Activated CD8-positive, alpha-beta memory T cell treated with anti-CD3 and anti-CD28 coated beads, Interleukin-2, amount 50 U/mL, for 24 hours (primary cell): Measurements from ENCODE around the gene ZNF628.
"Not testable (repeated sequence)": the region's sequence is repeated elsewhere in the genome, so short reads cannot be mapped to it uniquely, and the experiment has no call there.

ENCODE experiments used
- DNase-seq: peaks from one replicate; pipeline ENCODE4 v3.0.0-alpha.2; 2020; ENCODE audit errors: extremely low read depth

Gene ZNF628

GRCh38 chr19:55484593-55485438 is 8.4 kb downstream of the ZNF628 start, which contains the start of gene NAT14:
NAT14 (plus strand) TSS chr19:55485188; CDS start chr19:55485709, 521 bp downstream.
- no peak for DNase-seq

DNA sequence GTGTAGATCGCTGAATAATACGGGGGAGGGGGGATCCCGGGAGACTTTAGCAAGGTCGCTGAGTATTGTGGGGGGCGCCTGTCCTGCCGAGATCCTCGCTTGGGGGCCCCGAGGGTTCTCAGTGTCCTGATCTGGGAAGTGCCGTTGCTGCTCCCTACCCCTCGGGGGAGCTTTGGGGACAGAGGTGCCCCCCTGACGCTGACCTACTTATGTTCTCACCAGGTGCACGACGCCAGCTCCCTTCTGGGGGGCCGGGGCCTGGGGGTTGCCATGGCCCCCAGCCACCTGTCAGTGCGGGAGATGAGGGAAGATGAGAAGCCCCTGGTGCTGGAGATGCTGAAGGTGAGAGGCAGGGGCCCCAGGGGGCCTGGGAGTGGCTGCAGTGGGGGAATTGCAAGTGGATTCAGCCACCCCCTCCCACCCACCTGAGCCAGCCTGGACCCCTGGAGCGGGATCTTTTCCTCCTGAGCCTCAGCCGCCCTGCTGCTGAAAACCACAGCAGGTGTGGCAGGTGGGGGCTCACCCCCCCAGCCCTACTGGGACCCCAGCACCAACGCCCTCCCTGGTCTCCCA is 9.1 kb downstream of the ZNF628 start:
- DNase-seq: no peak

DNA sequence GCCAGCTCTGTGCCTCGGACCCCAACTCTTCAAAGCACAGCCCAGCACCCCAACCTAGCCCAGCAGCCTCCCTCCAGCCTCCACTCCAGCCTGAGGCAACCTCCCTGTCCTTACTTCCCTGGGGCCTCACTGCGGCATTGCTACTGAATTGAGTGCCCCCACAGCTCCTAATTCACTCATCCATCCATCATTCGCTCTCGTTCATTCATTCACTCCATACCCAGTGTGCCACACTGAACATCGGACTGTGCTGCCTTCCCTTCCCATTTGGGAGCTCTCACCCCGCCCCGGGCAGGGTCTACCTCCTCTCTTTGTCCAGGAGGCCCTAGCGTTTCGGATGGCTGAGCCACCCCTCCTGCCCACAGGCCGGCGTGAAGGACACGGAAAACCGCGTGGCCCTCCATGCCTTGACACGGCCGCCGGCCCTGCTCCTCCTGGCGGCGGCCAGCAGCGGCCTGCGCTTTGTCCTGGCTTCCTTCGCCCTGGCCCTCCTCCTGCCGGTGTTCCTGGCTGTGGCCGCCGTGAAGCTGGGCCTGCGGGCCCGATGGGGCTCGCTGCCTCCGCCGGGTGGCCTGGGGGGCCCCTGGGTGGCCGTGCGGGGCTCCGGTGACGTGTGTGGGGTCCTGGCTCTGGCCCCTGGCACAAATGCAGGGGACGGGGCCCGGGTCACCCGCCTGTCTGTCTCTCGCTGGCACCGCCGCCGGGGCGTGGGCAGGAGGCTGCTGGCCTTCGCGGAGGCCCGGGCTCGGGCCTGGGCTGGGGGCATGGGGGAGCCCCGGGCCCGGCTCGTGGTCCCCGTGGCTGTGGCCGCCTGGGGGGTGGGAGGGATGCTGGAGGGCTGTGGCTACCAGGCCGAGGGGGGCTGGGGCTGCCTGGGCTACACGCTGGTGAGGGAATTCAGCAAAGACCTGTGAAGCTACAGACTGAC is 9.9 kb downstream of the ZNF628 start:
- DNase-seq: no peak

DNA sequence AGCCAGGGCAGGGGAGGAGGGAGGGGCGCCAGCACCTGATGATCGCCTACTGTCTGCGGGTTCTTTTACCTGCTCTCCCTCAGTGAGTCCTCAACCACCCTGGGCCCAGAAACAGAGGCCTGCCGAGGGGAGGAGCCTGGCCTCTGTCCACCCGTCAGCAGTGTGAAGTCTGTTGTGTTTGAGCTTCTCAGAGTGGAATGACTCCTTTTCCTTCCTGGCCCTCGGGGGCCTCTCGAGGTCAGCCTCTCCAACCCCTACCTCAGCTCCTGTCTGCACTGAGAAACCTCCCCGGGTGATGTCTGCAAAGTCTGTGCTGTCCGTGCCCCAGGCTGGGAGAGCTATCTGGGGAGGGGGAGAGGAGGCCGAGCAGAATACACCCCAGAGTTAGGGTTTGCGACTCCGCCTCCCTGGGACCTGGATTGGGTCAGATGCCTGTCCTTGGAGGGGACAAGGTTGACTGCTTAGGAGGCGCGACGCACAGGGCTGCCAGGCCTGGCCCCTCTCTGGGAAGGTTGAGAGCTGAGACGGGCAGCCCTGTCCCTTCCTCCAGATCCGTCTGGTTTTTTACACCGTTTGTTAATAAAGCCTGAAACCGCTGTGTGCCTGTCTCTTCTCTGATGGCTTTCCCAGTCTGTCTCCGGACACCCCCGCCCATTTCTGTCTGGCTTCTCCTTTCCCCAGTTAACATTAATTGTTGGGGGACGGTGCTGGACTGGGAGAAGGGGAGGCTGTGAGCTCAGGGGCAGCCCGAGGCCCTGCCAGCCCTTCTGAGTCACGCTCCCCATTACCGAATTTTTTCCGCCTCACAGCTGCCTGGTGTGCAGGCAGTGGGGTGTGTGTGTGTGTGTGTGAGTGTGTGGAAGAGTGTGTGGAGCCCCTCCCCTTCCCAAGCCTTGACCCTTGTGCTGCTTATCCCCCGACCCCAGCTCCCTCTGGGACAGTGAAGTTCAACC is 10.8 kb downstream of the ZNF628 start:
- no peak for DNase-seq

DNA sequence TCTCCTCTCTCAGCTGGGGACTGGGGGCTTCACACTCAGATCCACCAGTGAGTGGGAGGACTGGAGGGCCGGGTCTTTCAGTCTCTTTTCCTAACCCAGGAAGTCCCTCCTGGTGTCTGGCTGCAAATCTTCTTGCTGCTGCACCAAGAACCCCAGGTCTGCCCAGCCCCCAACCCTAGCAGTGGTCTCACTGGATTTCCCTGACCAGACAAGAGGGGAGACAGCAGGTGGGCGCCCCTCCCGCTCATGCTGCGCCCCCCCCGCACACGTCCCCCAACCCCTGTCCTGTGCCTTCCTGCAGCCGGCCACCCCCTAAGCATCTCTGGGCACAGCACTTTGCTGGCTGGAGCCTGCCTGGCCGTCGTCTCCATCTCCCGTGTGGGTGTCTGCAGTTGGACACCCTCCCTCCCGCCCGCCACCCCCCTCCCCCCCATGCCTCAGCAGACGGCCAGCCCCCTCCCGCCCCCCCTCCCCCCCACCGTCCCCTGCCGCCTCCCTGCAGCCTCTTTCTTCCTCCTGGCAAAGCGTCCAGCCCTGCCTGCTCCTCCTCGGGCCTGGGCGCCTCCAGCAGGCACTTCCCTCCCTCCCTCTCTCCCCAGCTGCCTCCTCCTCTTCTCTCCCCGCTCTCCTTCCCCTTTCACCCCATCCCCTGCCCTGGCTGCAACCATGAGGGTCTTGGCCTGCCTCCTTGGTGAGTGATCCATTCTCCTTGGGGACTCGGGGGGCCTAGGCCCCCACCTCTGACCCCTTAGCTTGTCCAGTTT is 11.7 kb downstream of the ZNF628 start, which contains the start of gene SSC5D:
Gene SSC5D, plus strand, starts transcription at position 513 of the 764 bp plus-strand sequence. Its CDS starts 154 bp downstream, at position 667.
- DNase-seq: no peak

DNA sequence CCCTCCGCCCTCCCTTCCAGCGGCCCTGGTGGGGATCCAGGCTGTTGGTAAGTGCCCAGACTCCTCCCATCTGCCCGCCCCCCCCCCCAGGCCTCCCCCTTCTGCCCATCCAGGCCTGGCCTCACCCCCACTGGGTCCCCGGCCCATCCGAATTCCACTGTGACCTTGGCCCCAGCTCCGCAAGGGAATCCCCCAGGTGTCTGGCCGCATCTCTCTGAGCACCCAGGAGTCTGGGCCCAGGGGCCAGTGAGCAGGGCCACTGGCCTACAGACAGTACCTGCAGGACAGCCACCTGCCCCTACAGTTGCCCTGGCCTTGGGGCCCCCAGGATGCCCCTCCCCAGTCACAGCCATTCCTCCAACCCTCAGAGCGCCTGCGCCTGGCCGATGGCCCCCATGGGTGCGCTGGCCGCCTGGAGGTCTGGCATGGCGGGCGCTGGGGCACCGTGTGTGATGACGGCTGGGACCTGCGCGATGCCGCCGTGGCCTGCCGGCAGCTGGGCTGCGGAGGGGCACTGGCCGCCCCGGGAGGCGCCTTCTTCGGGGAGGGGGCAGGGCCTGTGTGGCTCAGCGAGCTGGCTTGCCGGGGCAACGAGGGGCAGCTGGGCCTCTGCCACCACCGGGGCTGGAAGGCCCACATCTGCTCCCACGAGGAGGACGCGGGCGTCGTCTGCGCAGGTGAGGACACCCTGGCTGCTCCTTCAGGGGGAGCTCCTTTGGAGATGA is 12.7 kb downstream of the ZNF628 start:
- no peak for DNase-seq

DNA sequence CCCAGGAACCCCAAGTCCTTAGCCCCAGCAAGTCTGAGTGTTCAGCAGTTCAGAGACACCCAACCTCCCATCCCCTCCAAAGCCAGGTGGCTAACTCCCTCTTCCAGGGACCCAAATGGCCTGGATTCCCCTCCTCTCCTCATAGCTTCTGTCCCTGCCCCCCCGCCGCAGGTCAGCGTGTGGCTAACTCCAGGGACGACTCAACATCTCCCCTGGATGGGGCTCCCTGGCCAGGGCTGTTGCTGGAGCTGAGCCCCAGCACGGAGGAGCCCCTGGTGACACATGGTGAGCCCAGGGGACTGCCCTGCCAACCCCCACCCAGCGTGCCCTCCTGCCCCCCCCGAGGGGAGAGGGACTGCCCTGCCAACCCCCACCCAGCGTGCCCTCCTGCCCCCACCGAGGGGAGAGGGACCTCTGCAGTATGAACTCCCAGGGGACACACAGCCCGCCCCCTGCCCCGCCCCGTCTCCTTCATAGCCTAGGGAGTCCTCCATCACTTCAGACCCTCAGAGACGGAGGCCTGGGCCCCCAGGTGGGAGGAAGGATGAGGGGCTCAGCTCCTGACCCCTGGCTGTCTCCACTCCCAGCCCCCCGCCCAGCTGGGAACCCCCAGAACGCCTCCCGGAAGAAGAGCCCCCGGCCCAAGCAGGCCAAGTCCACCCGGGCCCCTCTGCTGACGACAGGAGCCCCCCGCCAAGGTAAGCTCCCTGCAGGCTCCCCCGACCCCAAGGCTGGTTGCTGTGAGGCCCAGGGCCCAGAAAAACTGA is 13.5 kb downstream of the ZNF628 start:
- no peak for DNase-seq

DNA sequence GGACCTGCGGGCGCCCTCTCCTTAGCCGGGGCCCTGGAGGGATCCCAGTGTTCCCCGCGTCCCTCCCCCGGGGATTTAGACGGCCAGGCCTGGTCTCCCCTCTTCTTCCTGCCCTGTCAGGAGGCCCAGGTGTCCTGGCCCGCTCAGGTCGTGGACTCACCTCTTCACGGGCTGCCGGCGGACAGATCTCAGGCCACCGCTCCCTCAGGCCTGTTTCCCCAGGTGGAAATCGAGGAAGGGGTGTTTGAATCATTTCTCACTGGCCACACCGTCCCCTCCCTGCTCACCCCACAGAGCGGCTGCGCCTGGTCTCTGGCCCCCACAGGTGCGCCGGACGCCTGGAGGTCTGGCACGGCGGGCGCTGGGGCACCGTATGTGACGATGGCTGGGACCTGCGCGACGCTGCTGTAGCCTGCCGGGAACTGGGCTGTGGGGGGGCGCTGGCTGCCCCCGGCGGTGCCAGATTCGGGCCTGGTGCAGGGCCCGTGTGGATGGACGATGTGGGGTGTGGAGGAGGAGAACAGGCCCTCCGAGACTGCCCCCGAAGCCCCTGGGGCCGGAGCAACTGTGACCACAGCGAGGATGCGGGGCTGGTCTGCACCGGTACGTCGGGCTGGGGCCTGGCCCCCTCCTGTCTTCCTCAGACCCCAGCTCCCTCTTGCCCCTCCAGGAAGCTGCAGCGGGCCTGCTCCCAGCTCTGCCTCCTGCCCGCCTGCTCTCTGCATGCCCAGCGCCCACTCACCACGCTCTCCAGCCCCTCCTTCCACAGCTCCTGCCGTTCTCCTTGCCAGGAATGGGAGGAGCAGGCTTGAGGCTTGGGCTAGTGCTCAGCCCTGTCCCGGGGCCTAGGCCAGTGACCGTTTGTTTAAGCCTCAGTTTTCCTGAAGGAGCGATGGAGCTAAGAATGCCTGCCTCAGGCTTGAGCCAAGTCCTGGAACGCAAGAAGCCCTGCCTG is 14.3 kb downstream of the ZNF628 start:
- DNase-seq: no peak

GRCh38 chr19:55491546-55492360 is 15.3 kb downstream of the ZNF628 start:
- DNase-seq: no peak

GRCh38 chr19:55492362-55492944 is 16.0 kb downstream of the ZNF628 start:
- no peak for DNase-seq

DNA sequence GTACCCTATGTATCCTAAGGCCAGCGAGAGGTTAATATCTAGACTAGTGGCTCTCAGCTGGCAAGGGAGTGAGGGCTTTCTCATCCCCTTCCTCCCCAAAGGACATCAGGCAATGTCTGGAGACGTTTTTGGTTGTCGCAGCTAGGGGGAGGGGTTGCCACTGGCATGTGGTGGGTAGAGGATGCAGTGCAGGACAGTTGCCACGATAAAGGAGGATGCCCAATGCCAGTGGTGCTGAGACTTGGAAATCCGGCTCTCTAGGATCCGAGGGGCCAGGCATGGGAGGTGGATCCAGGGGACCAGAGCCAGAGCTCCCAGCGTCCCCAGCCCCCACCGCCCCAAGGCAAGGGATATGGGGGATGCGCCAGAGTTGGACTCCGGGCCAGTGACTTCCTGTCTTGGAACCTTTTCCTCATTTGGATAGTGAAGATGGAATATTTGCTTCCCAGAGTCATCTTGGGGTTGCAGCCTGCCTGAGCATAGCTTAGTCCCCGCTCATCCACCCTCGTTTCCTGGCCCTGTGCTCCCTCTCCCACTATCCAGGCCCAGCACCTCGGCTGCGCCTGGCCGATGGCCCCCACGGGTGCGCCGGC is 16.7 kb downstream of the ZNF628 start:
- no peak for DNase-seq

GRCh38 chr19:55493645-55494171 is 17.3 kb downstream of the ZNF628 start:
- DNase-seq: no peak

GRCh38 chr19:55494172-55494761 is 17.9 kb downstream of the ZNF628 start:
- DNase-seq: no peak

DNA sequence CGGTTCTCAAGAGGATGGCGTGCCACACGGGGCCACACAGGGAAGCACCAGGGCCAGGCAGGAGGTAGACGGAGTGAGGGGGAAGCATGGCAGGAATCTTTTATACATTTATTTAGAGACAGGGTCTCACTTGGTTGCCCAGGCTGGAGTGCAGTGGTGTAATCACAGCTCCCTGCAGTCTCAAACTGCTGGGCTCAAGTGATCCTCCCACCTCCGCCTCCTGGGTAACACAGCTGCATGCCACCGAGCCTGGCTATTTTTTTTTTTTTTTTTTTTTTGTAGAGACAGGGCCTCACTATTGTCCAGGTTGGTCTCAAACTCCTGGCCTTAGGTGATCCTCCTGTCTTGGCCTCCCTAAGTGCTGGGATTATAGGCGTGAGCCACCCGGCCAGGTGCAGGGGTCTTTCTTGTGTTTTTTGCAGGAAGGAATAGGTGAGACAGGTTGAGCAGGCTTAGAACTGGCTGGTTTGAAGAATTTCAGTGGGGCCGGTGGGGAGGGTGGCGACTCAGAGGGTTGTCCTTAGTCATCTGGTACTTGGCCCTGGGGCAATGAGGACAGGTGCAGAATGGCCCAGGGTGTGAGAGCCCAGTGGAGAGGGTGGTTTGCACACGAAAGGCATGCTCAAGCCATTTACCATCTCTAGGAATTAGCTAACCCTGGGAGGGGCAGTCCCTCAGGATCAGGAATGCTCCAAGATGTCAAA is 19.4 kb downstream of the ZNF628 start:
- no peak for DNase-seq

DNA sequence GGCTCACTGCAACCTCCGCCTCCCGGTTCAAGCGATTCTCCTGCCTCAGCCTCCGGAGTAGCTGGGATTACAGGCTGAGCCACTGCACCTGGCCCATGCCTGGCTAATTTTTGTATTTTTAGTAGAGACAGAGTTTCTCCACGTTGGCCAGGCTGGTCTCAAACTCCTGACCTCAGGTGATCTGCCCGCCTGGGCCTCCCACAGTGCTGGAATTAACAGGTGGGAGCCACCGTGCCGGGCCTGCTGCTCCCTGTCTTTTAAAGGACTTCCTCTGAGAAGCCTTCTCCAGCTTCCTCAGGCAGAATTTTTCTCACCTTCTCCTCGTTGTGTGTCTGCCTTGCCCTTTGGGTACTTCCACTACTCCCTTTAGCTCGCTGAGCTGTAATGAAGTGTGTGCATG is 20.4 kb downstream of the ZNF628 start:
- not testable (repeated sequence) for DNase-seq
